ENCODE results near the gene APEH. TPM values are rescaled to one million over a fixed set of nuclear protein-coding genes. Genes with fewer than 3 reads are reported as not detected.

APEH gene
- total RNA-seq, 1 donor from 2014 or later = 163 TPM

DNA sequence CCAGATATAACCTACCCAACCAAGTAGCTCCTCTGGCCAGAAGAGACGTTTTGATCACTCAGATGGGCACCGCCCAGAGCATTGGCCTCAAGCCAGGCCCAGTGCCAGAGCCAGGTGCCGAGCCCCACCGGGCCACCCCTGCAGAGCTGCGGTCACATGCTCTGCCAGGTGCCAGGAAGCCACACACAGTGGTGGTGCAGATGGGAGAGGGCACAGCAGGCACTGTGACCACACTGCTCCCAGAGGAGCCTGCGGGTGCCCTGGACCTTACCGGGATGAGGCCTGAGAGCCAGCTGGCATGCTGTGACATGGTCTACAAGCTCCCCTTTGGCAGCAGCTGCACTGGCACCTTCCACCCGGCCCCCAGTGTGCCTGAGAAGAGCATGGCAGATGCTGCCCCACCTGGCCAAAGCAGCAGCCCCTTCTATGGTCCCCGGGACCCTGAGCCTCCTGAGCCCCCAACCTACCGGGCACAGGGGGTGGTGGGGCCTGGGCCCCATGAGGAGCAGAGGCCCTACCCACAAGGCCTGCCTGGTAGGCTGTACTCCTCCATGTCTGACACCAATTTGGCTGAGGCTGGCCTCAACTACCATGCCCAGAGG is 19.1 kb upstream of the APEH start:
- TF ChIP-seq, protein P1, sequence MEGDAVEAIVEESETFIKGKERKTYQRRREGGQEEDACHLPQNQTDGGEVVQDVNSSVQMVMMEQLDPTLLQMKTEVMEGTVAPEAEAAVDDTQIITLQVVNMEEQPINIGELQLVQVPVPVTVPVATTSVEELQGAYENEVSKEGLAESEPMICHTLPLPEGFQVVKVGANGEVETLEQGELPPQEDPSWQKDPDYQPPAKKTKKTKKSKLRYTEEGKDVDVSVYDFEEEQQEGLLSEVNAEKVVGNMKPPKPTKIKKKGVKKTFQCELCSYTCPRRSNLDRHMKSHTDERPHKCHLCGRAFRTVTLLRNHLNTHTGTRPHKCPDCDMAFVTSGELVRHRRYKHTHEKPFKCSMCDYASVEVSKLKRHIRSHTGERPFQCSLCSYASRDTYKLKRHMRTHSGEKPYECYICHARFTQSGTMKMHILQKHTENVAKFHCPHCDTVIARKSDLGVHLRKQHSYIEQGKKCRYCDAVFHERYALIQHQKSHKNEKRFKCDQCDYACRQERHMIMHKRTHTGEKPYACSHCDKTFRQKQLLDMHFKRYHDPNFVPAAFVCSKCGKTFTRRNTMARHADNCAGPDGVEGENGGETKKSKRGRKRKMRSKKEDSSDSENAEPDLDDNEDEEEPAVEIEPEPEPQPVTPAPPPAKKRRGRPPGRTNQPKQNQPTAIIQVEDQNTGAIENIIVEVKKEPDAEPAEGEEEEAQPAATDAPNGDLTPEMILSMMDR (IDR thresholded peaks at IDR 0.05; ENCODE audit: insufficient read depth, low read length, severe bottlenecking) = no peak
- Histone ChIP-seq H3K36me3 (ENCODE audit: control insufficient read depth, insufficient read depth, low read length) (no peaks in the 10 kb centered on the region), H3K27me3 (ENCODE audit: control insufficient read depth, insufficient read depth, low read length) (no peaks in the 10 kb centered on the region), H3K4me3 (ENCODE audit: low read depth, low read length) (no peak overlapping the region)
- no peak for FAIRE-seq
- no peak for DNase-seq (ENCODE audit: low read depth)

GRCh38 chr3:49655731-49656285 is 18.3 kb upstream of the APEH start:
- no peaks in the 10 kb centered on the region for H3K27me3 ChIP-seq (ENCODE audit: control insufficient read depth, insufficient read depth, low read length)
- no peaks in the 10 kb centered on the region for H3K36me3 ChIP-seq (ENCODE audit: control insufficient read depth, insufficient read depth, low read length)
- no peak for DNase-seq (ENCODE audit: low read depth)
- TF ChIP-seq, protein P1 (IDR thresholded peaks at IDR 0.05; ENCODE audit: insufficient read depth, low read length, severe bottlenecking) = no peak
- FAIRE-seq = no peak
- H3K4me3 ChIP-seq (ENCODE audit: low read depth, low read length) = no peak overlapping the region

DNA sequence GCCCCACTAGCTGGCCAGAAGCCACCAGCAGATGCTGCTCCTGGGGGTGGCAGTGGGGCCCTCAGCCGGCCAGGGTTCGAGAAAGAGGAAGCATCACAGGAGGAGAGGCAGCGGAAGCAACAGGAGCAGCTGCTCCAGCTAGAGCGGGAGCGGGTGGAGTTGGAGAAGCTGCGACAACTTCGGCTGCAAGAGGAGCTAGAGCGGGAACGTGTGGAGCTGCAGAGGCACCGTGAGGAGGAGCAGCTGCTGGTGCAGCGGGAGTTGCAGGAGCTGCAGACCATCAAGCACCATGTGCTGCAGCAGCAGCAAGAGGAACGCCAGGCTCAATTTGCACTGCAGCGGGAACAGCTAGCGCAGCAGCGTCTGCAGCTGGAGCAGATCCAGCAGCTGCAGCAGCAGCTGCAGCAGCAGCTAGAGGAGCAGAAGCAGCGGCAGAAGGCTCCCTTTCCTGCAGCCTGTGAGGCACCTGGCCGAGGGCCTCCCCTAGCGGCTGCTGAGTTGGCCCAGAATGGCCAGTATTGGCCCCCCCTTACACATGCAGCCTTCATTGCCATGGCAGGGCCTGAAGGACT is 17.5 kb upstream of the APEH start:
- H3K4me3 ChIP-seq (ENCODE audit: low read depth, low read length) = no peak overlapping the region
- no peaks in the 10 kb centered on the region for H3K36me3 ChIP-seq (ENCODE audit: control insufficient read depth, insufficient read depth, low read length)
- no peaks in the 10 kb centered on the region for H3K27me3 ChIP-seq (ENCODE audit: control insufficient read depth, insufficient read depth, low read length)
- TF ChIP-seq, protein P1 (IDR thresholded peaks at IDR 0.05; ENCODE audit: insufficient read depth, low read length, severe bottlenecking) = no peak
- no peak for DNase-seq (ENCODE audit: low read depth)
- no peak for FAIRE-seq

- H3K27me3 ChIP-seq (ENCODE audit: control insufficient read depth, insufficient read depth, low read length) = no peaks in the 10 kb centered on the region
- TF ChIP-seq, protein P1 (IDR thresholded peaks at IDR 0.05; ENCODE audit: insufficient read depth, low read length, severe bottlenecking) = no peak
- DNase-seq (ENCODE audit: low read depth) = no peak
- no peak for FAIRE-seq
- no peaks in the 10 kb centered on the region for H3K36me3 ChIP-seq (ENCODE audit: control insufficient read depth, insufficient read depth, low read length)
- H3K4me3 ChIP-seq (ENCODE audit: low read depth, low read length) = no peak overlapping the region
These were observed 16.8 kb upstream of the APEH start for GRCh38 chr3:49657208-49657915.

- no peak overlapping the region for H3K4me3 ChIP-seq (ENCODE audit: low read depth, low read length)
- H3K36me3 ChIP-seq (ENCODE audit: control insufficient read depth, insufficient read depth, low read length) = no peaks in the 10 kb centered on the region
- FAIRE-seq (no peak), DNase-seq (ENCODE audit: low read depth) (no peak)
- TF ChIP-seq, protein P1 (IDR thresholded peaks at IDR 0.05; ENCODE audit: insufficient read depth, low read length, severe bottlenecking) = no peak
- H3K27me3 ChIP-seq (ENCODE audit: control insufficient read depth, insufficient read depth, low read length) = no peaks in the 10 kb centered on the region
These were observed 15.4 kb upstream of the APEH start for GRCh38 chr3:49658711-49659110.

All from bronchial epithelial cell (primary cell).